Skeletal muscle satellite cell (primary cell): ENCODE results near the gene RPL38.

ENCODE experiments used
- H3K27me3 ChIP-seq: 2 replicates; pipeline ENCODE4 v1.7.0; 2013; ENCODE audit warnings: low read length; ENCODE audit not compliant: control insufficient read depth, insufficient read depth
- H3K36me3 ChIP-seq: 2 replicates; pipeline ENCODE4 v1.7.0; 2013; ENCODE audit warnings: mild to moderate bottlenecking, control low read depth, low read length; ENCODE audit not compliant: insufficient read depth
- H3K4me1 ChIP-seq: 2 replicates; pipeline ENCODE4 v1.7.0; 2013; ENCODE audit warnings: low read length; ENCODE audit not compliant: control insufficient read depth, insufficient read depth
- H3K4me2 ChIP-seq: 2 replicates; pipeline ENCODE4 v1.7.0; 2013; ENCODE audit warnings: mild to moderate bottlenecking, low read length
- H3K4me3 ChIP-seq: 2 replicates; pipeline ENCODE4 v1.7.0; 2013; ENCODE audit warnings: low read length
- H3K9ac ChIP-seq: 2 replicates; pipeline ENCODE4 v1.7.0; 2013; ENCODE audit warnings: mild to moderate bottlenecking, low read depth, low read length, moderate library complexity
- H3K9me3 ChIP-seq: replicated peaks from 2 replicates; pipeline ENCODE4 v1.7.0; 2013; ENCODE audit warnings: mild to moderate bottlenecking, control low read depth, low read length

RPL38 gene

DNA sequence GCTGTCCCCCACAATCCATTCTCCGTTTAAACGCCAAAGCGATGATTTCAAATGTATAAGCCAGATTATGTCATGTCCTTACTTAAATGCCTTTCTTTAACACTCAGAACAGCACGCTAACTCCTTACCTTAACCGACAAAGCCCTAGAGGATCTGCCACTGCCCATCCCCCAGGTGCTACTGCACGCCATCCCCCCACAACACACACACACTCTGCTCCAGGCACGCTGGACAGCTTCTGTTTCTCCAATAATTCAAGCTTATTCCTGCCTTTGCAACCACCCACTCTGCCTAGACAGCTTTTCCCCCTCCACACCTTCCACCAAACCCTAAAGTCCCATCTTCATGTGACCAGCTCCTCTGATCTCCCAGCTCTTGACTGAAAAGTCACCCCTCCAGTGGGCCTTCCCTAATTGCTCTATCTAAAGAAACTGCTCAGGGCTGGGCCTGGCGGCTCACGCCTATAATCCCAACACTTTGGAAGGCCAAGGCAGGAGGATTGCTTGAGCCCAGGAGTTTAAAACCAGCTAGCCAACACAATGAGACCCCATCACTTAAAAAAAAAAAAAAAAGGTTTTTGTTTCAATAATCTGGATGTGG, 38.9 kb upstream of the RPL38 start:
- no peak overlapping the region for H3K4me2 ChIP-seq
- no peaks in the 10 kb centered on the region for H3K36me3 ChIP-seq
- no peaks in the 10 kb centered on the region for H3K4me1 ChIP-seq
- no peak overlapping the region for H3K4me3 ChIP-seq
- H3K27me3 ChIP-seq: no peaks in the 10 kb centered on the region
- H3K9ac ChIP-seq: no peak overlapping the region
- peaks cover 5% of the 10 kb centered on the region for H3K9me3 ChIP-seq

DNA sequence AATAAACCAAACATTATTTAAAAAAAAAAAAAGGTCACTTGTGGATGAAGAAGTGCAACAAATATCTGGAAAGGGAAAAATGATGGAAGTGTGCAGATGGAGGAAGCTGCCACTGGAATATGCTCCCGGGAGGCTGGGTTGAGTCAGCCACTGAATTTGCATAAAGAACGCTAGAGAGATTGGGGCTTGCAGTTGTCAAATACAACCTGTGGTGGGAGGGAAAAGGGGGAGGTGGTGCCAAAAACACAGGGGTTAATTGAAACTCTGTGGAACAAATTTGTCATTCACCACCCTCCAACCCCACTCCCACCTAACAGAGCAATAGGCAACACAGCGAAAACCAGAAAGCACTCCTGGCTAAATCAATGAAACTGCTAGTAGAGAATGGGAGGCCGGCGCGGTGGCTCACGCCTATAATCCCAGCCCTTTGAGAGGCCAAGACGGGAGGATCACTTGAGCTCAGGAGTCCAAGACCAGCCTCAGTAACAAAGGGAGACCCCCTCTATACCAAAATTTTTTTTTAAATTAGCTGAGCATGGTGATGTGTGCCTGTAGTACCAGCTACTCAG, 37.6 kb upstream of the RPL38 start:
- H3K4me1 ChIP-seq: no peaks in the 10 kb centered on the region
- H3K27me3 ChIP-seq: no peaks in the 10 kb centered on the region
- H3K4me2 ChIP-seq: no peak overlapping the region
- no peaks in the 10 kb centered on the region for H3K9me3 ChIP-seq
- no peak overlapping the region for H3K9ac ChIP-seq
- H3K4me3 ChIP-seq: no peak overlapping the region
- no peaks in the 10 kb centered on the region for H3K36me3 ChIP-seq

DNA sequence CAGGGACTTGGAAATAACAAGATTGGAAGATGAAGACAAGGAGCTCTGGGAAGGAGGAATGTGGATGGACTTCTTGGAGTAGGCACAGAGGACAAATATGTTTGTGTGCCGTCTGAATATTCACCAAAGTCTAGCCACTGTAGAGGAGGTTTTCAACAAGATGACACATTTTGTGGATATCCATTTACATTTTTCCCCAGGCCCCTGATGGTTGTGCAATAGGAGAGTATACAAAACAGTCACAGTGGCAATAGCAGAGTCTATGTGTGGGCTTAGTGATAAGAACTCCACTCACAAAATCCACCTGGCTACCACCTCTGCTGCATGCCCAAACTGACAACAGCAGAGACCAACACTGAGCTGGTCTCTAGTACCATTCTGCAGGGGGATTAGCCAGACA, 32.6 kb upstream of the RPL38 start:
- Histone ChIP-seq H3K4me1 (no peaks in the 10 kb centered on the region), H3K9ac (no peak overlapping the region), H3K27me3 (peaks cover 5% of the 10 kb centered on the region), H3K4me2 (no peak overlapping the region), H3K9me3 (no peaks in the 10 kb centered on the region), H3K4me3 (no peak overlapping the region), H3K36me3 (no peaks in the 10 kb centered on the region)

DNA sequence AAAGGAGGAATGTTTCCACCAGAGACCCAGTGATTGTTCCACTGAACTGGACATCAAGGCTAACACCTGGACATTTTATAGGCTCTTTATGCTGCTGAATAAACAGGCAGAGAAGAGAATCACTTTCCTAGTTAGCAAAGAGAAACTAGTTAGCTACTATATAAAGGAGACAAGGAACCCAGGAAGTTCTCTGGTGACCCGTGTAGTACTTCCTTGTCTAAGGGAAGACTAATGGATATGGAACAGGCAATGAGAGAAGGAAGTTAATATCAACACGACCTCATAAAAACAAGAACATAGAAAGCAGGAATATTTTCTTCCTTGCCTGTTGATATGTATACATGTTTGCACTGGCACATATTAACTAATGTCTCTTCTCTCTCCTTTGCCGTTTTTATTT, 30.8 kb upstream of the RPL38 start:
- no peaks in the 10 kb centered on the region for H3K9me3 ChIP-seq
- H3K27me3 ChIP-seq: peaks cover 5% of the 10 kb centered on the region
- H3K36me3 ChIP-seq: no peaks in the 10 kb centered on the region
- H3K4me1 ChIP-seq: no peaks in the 10 kb centered on the region
- no peak overlapping the region for H3K4me2 ChIP-seq
- no peak overlapping the region for H3K9ac ChIP-seq
- no peak overlapping the region for H3K4me3 ChIP-seq

DNA sequence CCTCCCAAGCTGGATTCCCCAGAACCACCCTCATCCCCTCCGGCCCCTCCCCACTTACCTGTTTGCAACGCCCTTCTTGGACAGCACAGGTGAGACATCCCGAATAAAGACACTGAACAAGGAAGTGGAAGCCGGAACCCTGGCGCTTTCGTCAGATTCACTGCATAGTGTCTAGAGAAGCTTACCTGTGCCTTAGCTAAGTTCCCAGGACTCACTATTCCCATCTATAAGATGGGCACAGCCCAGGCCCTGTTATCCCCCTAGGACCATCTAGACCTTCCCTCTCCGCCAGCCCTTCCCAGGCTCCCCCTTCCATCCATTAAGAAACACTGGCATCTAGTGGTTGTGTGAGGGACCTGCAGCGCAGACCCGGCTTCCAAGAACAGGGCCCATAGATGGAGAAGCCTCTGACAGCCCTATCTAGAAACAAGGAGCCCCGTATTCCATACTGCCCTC, 26.9 kb upstream of the RPL38 start:
- Histone ChIP-seq H3K27me3 (peaks cover 11% of the 10 kb centered on the region), H3K9me3 (no peaks in the 10 kb centered on the region), H3K4me3 (no peak overlapping the region), H3K36me3 (no peaks in the 10 kb centered on the region), H3K4me2 (no peak overlapping the region), H3K9ac (no peak overlapping the region), H3K4me1 (no peaks in the 10 kb centered on the region)

DNA sequence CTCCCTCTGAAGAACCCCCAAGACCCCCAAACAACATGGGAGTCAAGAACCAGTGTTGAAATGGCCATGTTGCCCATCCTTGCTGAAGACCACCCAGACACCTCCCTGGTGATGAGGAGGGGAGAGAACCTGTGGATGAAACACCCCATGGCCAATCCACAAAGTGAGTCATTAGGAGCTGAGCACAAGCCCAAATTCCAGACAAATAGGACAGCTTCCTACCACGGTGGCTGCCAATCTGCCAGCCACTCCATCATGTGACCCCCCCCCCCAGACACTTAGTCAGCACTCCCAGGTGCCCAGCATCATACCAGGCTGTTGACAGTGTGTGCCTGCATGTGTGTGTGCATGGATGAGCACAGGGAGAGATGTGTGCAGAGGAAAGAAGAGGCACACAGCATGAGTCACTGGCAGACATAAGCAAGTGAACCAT, 26.4 kb upstream of the RPL38 start:
- H3K4me3 ChIP-seq: no peak overlapping the region
- no peaks in the 10 kb centered on the region for H3K36me3 ChIP-seq
- peaks cover 11% of the 10 kb centered on the region for H3K27me3 ChIP-seq
- H3K4me2 ChIP-seq: no peak overlapping the region
- H3K9ac ChIP-seq: no peak overlapping the region
- no peaks in the 10 kb centered on the region for H3K4me1 ChIP-seq
- H3K9me3 ChIP-seq: no peaks in the 10 kb centered on the region

DNA sequence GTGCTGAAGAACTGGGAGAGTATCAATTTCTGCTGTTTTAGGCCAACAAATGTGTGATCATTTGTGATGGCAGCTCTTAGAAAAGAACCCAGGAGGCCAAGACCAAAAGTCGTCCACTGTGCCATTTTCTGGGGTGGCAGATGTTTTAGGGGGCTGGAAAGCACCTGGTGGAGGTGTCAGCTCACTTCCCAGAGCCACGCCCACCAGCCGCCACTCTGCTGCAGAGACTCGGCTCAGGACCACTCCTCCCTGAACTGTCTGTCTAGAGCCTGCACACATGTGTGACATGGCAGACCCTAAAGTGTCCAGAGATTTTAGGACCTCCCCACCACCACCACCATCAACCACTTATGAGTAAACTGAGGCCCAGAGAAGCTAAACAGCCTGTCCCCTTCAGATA, 23.9 kb upstream of the RPL38 start:
- peaks cover 11% of the 10 kb centered on the region for H3K27me3 ChIP-seq

DNA sequence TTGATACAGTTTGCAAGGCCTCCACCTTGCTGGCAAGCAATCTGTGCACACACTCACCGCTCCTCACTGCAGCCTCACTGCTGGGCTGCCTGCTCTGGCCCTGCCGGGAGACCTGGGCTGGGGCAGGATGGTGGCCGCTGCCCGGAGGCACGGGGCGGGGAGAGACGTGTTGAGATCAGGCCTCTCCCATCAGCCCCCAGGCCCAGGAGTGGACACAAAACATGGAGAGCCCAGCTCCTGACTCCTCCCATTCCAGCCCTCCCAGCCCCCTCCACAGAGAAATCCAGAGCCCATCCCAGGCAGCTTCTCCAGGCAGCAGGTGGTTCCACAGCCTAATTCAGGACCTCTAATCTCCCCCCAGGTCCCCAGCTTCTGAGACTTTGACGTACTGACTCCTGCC, 23.1 kb upstream of the RPL38 start:
- Histone ChIP-seq H3K27me3 (peaks cover 6% of the 10 kb centered on the region), H3K4me1 (no peaks in the 10 kb centered on the region), H3K36me3 (no peaks in the 10 kb centered on the region), H3K4me2 (no peak overlapping the region), H3K9ac (no peak overlapping the region), H3K9me3 (no peaks in the 10 kb centered on the region), H3K4me3 (no peak overlapping the region)

More for the DNA sequence above, 23.9 kb upstream of the RPL38 start:
- no peaks in the 10 kb centered on the region for H3K9me3 ChIP-seq
- H3K36me3 ChIP-seq: no peaks in the 10 kb centered on the region
- no peaks in the 10 kb centered on the region for H3K4me1 ChIP-seq
- no peak overlapping the region for H3K9ac ChIP-seq
- H3K4me2 ChIP-seq: no peak overlapping the region
- no peak overlapping the region for H3K4me3 ChIP-seq

DNA sequence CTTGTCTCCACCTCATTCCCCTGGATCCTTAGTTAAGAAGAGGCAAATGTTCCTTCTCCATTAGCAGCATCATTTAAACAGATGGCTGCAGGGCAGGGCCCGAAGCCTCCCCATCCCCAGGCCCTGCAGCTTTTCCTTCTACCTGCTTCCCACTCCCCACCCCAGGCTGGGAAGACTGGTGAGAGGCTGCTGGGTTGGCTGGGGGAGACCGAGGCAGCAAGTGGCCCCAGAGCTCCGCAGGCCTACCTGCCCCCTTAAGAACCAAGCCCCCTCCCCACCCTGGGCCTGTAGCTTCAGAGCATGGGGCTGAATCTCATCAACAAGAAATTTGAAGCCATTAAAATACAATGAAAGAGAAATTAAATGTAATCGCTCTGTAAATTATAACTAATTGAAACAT, 22.1 kb upstream of the RPL38 start:
- no peaks in the 10 kb centered on the region for H3K36me3 ChIP-seq
- H3K9me3 ChIP-seq: no peaks in the 10 kb centered on the region
- no peak overlapping the region for H3K9ac ChIP-seq
- H3K27me3 ChIP-seq: peaks cover 6% of the 10 kb centered on the region
- H3K4me1 ChIP-seq: no peaks in the 10 kb centered on the region
- H3K4me3 ChIP-seq: no peak overlapping the region
- H3K4me2 ChIP-seq: no peak overlapping the region

DNA sequence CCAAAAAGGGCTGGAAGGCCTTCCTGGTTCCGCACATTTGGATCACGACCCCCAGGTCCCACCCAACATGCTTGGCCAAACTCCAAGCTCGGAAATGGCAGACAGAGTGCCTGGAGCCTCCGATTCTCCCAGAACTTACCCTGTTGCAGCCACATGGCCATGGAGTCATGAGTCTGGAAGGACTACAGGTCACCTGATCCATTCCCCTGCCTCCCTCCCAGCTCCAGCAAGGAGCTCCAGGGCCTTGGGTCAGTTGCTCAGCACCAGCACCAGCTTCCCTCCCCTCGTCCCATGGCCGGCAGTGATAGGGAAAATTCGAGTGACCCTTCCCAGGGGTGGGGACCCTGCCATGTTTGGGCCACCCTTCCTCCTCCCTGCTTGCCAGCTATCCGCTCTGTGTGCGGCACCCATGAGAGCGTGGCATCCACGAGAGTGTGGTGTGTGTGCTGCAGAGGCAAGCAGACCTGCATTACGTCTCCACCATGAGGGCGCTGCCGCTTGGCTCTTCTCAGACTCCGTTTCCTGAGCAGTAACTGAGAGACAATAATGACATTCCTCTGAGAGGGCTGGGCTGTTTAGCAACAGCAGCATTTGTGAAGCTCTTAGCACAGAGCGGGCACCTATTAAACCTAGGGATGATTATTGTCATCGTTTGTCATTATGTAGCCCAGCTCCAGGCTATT, 21.3 kb upstream of the RPL38 start:
- Histone ChIP-seq H3K4me3 (no peak overlapping the region), H3K9me3 (no peaks in the 10 kb centered on the region), H3K4me2 (no peak overlapping the region), H3K36me3 (no peaks in the 10 kb centered on the region), H3K27me3 (peaks cover 6% of the 10 kb centered on the region), H3K9ac (no peak overlapping the region), H3K4me1 (no peaks in the 10 kb centered on the region)

DNA sequence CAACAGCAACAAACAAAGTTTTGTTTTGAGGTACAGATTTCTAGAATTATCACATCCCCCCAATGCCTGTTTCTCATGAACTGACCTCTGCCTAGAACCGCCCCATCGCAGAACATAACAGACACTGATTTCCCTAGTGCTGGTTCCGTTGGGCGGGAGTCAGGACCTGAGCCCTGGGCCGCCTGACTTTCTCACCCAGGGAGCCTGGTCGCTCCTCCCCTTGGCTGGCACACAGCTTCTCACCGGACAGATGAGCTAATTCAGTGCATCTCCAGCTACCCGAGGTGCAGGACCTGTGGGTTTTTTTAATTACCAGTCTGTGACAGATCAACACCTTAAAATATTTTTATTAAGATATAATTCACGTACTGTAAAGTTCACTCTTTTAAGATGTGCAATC, 20.1 kb upstream of the RPL38 start:
- Histone ChIP-seq H3K9me3 (no peaks in the 10 kb centered on the region), H3K4me2 (no peak overlapping the region), H3K9ac (no peak overlapping the region), H3K27me3 (peaks cover 6% of the 10 kb centered on the region), H3K36me3 (no peaks in the 10 kb centered on the region), H3K4me1 (no peaks in the 10 kb centered on the region), H3K4me3 (no peak overlapping the region)
